ENCODE data around the gene CYP4F8.

CYP4F8 gene

DNA sequence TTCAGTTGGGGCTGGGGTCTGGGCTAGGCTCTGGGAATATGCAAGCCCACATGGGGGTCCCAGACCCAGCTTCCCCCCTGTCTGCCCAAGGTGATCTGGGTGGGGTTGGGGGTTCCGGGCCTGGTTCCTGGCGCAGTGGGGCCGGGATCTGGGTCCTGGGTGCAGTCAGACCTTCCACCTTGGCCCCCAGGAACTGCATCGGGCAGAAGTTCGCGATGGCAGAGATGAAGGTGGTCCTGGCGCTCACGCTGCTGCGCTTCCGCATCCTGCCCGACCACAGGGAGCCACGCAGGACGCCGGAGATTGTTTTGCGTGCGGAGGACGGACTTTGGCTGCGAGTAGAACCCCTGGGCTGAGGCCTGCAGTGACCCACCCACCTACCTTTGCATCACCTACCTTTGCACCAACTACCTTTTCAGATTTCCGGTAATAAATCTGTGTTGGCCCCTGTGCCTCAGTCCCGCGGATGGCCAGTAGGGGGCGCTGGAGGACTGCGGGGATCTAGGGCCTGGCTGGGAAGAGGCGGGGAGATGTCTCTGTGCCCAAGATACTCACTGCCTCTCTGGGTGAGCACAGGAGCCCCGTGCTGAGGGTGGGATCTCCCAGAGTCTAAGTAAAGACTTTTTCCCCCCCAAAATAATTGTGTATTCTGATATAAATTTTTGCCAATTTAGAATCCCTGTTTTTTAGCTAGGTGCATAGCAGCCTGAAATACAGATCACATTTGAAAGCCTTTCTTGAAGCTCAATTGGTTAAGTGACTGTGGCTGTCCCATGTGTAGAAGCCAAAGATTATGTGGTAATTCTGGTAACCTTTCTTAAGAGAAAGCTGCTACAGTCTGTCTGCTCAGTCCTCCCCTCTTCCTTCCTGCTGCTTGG lies 14.2 kb downstream of the CYP4F8 start:
- Mint-ChIP-seq H3K9me3 (no peaks in the 10 kb centered on the region), H3K4me3 (no peak overlapping the region), H3K4me1 (no peaks in the 10 kb centered on the region), H3K36me3 (no peaks in the 10 kb centered on the region), H3K27me3 (peaks cover 12% of the 10 kb centered on the region), H3K27ac (no peak overlapping the region)
- peak; percentile 91 for DNase-seq
- CTCF ChIA-PET: interaction anchor here (0.6 to 1.2 kb wide), 9 partner anchors 21 to 466 kb away, joined by 3 to 4 read pairs (median 3); no protein-coding TSS in a partner anchor

DNA sequence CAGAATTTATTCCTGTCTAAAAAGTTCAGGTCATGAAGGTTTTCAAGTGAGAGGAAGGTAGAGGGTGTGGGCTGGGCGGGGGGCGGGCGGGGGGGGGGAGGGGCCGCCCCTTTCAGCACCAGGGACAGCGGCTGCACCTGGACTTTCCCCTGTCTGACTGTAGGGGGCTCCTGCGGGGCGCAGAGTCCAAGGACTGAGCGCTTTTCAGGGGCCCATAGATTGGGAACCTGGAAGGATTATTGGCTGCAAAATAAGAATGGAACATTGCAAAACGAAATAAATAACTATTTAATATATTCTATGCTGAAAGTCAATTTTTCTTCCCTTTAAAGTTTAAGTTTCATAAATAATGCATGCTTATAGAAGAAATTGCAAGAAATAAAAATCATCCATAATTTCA lies 16.8 kb downstream of the CYP4F8 start:
- CTCF ChIA-PET: interaction anchor here (1.1 to 1.2 kb wide), 2 partner anchors 8 to 238 kb away, joined by 3 to 5 read pairs; no protein-coding TSS in a partner anchor
- Mint-ChIP-seq H3K4me3 (no peak overlapping the region), H3K27me3 (peaks cover 22% of the 10 kb centered on the region), H3K9me3 (no peaks in the 10 kb centered on the region), H3K27ac (no peak overlapping the region), H3K4me1 (no peaks in the 10 kb centered on the region), H3K36me3 (no peaks in the 10 kb centered on the region)
- peak; percentile 62 for DNase-seq

DNA sequence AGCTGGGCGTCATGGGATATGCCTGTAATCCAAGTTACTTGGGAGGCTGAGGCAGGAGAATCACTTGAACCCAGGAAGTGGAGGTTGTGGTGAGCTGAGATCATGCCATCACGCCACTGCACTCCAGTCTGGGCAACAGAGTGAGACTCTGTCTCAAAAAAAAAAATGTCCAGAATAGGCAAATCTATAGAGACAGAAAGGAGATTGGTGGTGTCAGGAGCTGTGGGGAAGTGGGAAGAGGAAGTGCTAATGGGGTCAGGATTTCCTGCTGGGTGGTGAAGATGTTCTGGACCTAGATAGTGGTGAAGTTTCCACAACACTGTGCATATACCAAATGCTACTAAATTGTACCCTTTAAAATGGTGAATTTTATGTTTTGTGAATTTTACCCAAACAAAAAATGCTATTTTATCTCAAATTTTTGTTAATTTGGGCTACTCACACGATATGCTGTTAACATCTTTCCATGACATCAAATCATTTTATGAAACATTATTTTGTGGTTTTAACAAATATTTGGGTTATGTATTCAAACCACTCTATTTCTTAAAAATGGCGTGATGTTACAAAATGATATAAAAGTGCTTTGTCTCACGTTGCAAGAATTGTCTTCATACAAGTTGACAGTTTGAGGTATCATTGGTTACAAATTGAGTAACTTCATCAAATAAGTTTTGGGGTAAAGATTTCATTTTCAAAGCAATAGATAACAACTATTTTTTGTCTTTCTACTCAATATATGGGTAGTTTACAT lies 18.2 kb downstream of the CYP4F8 start:
- Mint-ChIP-seq H3K27ac (no peak overlapping the region), H3K36me3 (no peaks in the 10 kb centered on the region), H3K27me3 (peaks cover 20% of the 10 kb centered on the region), H3K9me3 (no peaks in the 10 kb centered on the region), H3K4me1 (no peaks in the 10 kb centered on the region), H3K4me3 (no peak overlapping the region)
- DNase-seq: no peak
- CTCF ChIA-PET: interaction anchor here (0.9 to 2.0 kb wide), 3 partner anchors 10 to 237 kb away, joined by 3 to 7 read pairs (median 3); no protein-coding TSS in a partner anchor

DNA sequence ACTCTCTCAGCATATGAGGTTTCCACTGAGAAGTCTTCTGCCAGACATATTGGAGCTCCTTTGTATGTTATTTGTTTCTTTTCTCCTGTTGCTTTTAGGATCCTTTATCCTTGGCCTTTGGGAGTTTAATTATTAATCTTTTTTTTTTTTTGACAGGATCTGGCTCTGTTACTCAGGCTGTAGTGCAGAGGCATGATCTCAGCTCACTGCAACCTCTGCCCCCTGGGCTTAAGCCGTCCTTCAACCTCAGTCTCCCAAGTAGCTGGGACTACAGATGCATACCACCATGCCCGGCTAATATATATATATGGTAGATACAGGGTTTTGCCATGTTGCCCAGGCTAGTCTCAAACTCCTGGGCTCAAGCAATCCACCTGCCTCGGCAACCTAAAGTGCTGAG lies 19.1 kb downstream of the CYP4F8 start:
- Mint-ChIP-seq H3K4me3 (no peak overlapping the region), H3K4me1 (no peaks in the 10 kb centered on the region), H3K36me3 (no peaks in the 10 kb centered on the region), H3K27ac (no peak overlapping the region), H3K9me3 (no peaks in the 10 kb centered on the region), H3K27me3 (peaks cover 13% of the 10 kb centered on the region)
- DNase-seq: no peak
- CTCF ChIA-PET: interaction anchor here (2.0 kb wide), 1 partner anchor 236 kb away, joined by 7 read pairs; no protein-coding TSS in a partner anchor

DNA sequence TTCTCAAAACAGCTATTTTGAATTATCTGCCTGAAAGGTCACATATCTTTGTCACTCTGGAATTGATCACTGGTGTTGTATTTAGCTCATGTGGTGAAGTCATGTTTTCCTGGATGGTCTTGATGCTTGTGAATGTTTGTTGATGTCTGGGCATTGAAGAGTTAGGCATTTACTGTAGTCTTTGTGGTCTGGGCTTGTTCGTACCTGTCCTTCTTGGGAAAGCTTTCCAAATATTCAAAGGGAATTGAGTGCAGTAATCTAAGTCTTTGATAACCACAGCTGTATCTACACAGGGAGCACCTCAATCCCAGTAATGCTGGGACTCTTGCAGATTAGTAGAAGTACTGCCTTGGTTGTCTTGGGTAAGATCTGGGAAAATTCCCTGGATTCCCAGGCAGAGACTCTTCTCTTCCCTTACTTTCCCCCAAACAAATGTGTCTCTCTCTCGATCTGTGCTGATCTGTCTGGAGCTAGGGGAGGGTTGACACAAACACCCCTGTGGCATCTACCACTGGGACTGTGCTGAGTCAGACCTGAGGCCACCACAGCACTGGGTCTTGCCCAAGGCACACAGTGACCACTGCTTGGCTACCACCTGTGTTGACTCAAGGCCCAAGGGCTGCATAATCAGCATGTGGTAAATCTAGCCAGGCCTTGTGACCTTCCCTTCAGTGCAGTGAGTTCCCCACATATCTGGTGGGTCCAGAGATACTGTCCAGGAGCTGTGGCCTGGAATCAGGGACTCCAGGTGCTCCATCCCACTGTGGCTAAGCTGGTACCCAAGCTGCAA lies 20.2 kb downstream of the CYP4F8 start:
- Mint-ChIP-seq H3K36me3 (no peaks in the 10 kb centered on the region), H3K27me3 (peaks cover 13% of the 10 kb centered on the region), H3K9me3 (no peaks in the 10 kb centered on the region), H3K4me3 (no peak overlapping the region), H3K4me1 (no peaks in the 10 kb centered on the region), H3K27ac (no peak overlapping the region)
- DNase-seq: no peak
- CTCF ChIA-PET: interaction anchor here (1.7 to 2.0 kb wide), 2 partner anchors 9 to 235 kb away, joined by 4 to 7 read pairs; no protein-coding TSS in a partner anchor

DNA sequence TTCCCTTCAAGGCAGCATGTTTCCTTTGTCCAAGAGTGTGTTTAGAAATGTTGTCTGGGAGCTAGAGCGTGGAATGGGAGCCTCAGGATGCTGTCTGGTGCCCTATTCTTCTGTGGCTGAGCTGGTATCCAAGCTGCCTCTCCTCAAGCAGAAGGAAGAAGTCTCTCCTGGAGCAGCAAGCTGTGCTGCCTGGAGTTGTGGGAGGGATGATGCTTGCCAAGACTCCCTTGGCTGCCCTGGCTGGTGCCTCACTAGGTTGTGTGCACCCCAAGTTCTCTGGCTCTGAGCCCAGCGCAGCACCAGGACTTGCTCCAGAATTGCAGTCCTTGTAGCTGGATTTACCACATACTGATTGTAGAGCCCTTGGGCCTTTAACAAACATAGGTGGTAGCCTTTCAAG lies 21.0 kb downstream of the CYP4F8 start:
- no peak overlapping the region for H3K4me3 Mint-ChIP-seq
- no peaks in the 10 kb centered on the region for H3K9me3 Mint-ChIP-seq
- H3K27ac Mint-ChIP-seq: no peak overlapping the region
- H3K36me3 Mint-ChIP-seq: no peaks in the 10 kb centered on the region
- H3K4me1 Mint-ChIP-seq: no peaks in the 10 kb centered on the region
- CTCF ChIA-PET: interaction anchor here (0.5 to 1.7 kb wide), 2 partner anchors 10 to 851 kb away, joined by 3 to 4 read pairs; no protein-coding TSS in a partner anchor
- H3K27me3 Mint-ChIP-seq: peaks cover 14% of the 10 kb centered on the region
- DNase-seq: no peak

DNA sequence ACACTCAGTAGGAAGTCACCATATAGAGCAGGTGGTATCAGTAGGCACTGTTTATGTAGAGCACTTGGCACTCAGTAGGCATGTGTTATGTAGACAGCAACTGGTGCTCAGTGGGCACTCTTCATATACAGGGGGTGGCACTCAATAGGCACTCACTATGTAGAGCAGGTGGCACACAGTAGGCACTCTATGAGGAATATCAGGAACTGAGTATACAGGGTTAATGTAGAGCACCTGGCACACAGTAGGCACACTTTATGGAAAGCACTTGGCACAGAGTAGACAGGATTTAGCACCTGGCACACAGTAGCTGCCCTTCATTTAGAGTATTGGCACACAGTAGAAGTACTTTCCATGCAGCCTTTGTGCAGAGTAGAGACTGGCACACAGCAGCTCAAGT lies 24.6 kb downstream of the CYP4F8 start:
- CTCF ChIA-PET: no interaction called here

DNA sequence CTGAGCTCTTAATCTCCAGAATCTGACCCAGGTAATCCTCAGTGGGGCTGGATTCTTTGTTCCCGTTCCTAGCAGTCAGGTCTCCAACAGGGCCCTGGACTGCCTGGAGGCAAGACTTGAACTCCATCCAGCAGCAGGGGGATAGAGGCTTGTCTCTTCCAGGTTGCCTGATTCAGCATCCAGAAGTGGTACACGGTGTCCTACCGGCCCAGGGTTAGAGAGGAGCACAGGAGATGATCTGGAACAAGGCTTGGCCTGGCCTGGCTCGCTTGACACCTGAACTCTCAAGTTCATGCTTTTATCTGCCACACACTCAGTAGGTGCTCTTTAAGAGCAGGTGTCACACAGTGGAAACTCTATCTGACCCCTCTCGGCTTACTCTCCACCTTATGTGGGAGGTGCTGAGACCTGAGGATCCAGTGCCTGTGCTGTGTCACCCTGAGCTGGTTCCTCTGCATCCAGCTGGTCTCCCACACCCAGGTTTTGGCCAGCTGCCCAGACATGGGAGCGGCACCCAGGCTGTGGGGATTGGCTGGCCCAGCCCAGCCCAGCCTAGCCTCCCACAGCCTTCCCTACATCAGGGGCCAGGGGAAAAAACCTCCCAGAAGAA lies 25.4 kb downstream of the CYP4F8 start, which contains the start of gene CYP4F3:
TSS of gene CYP4F3 (plus strand) at position 604 of the 610 bp plus-strand sequence. CDS start 519 bp downstream, outside the sequence.
- Mint-ChIP-seq H3K4me1 (no peaks in the 10 kb centered on the region), H3K27me3 (peaks cover 12% of the 10 kb centered on the region), H3K9me3 (no peaks in the 10 kb centered on the region), H3K36me3 (no peaks in the 10 kb centered on the region), H3K27ac (no peak within 1 kb of the TSS), H3K4me3 (no peak within 1 kb of the TSS)
- CTCF ChIA-PET: no interaction called here
- DNase-seq: no peak

More for the DNA sequence above, 24.6 kb downstream of the CYP4F8 start:
- H3K36me3 Mint-ChIP-seq: no peaks in the 10 kb centered on the region
- DNase-seq: no peak
- no peak overlapping the region for H3K27ac Mint-ChIP-seq
- no peaks in the 10 kb centered on the region for H3K4me1 Mint-ChIP-seq
- peaks cover 14% of the 10 kb centered on the region for H3K27me3 Mint-ChIP-seq
- H3K4me3 Mint-ChIP-seq: no peak overlapping the region
- no peaks in the 10 kb centered on the region for H3K9me3 Mint-ChIP-seq

DNA sequence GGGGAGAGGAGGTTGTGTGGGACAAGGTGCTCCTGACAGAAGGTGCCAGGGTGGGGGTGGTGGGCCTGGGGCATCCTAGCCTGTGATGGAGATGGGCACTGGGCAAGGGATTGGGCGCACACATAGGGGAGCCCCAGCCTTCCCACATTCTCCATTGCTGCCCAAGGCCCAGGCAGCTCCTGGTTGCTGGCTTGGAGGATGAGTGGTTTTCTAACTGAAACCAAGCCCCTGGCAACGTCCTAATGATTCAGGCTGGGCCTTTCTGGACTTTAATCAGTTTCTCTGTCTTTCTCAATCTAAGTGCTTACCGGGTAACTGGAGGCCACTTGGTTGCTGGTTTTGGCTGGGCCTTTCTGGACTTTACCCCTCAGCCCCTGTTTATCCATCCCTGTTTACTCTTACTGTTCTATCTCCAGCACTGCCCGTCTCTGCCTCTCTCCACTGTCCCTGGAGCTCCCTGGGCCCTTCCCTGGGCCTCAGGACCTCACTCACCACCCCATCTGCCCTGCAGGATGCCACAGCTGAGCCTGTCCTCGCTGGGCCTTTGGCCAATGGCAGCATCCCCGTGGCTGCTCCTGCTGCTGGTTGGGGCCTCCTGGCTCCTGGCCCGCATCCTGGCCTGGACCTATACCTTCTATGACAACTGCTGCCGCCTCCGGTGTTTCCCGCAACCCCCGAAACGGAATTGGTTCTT lies 26.0 kb downstream of the CYP4F8 start:
- no peaks in the 10 kb centered on the region for H3K4me1 Mint-ChIP-seq
- H3K9me3 Mint-ChIP-seq: no peaks in the 10 kb centered on the region
- CTCF ChIA-PET: interaction anchor here (0.6 kb wide), 1 partner anchor 772 kb away, joined by 3 read pairs; no protein-coding TSS in a partner anchor
- no peaks in the 10 kb centered on the region for H3K36me3 Mint-ChIP-seq
- H3K4me3 Mint-ChIP-seq: no peak overlapping the region
- peaks cover 5% of the 10 kb centered on the region for H3K27me3 Mint-ChIP-seq
- no peak overlapping the region for H3K27ac Mint-ChIP-seq
- no peak for DNase-seq

DNA sequence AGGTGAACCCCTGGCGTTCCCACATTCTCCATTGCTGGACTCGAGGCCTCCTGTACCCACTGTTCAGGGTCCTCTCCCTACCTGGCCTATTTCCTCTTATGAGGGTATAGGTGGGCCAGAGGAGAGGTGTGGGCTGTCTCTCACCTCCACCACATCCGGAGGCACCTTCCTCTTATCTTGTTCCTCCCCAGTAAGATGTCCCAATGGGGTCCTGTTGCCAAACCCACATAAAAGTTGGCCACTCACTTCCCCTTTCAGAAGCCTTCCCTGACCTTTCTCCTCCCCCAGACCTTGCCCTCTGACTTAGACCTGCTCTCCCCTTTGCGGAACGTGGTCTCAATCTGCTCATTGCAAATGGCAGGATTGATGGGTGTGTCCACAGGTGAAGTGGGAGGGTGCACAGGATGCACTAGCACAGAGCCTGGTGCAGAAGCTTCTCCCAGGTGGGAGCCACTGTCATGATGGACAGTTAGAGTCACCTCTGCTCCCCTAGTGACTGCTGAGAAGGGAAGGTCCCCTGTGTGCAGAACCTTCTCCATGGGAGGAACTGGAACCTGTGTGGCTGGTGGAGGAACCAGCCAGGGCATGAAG lies 27.0 kb downstream of the CYP4F8 start:
- Mint-ChIP-seq H3K36me3 (no peaks in the 10 kb centered on the region), H3K9me3 (no peaks in the 10 kb centered on the region)
- CTCF ChIA-PET: no interaction called here

DNA sequence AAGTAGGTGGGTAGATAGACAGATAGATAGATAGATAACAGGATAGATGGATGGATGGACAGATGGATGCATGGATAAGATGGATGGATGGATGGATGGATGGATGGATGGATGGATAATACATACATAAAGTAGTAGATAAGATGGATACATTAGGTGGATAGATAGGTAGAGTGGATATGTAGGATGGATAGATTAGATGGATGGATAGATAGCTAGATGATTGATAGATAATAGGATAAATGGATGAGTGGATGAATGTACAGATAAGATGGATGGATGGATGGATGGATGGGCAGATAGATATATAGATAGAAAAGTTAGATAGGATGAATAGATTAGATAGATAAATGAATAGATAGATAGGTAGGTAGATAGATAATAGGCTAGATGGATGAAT lies 27.8 kb downstream of the CYP4F8 start:
- Mint-ChIP-seq H3K27me3 (peaks cover 4% of the 10 kb centered on the region), H3K36me3 (no peaks in the 10 kb centered on the region)

More for the DNA sequence above, 27.0 kb downstream of the CYP4F8 start:
- H3K4me1 Mint-ChIP-seq: no peaks in the 10 kb centered on the region
- H3K27ac Mint-ChIP-seq: no peak overlapping the region
- H3K27me3 Mint-ChIP-seq: peaks cover 4% of the 10 kb centered on the region
- H3K4me3 Mint-ChIP-seq: no peak overlapping the region
- no peak for DNase-seq

DNA sequence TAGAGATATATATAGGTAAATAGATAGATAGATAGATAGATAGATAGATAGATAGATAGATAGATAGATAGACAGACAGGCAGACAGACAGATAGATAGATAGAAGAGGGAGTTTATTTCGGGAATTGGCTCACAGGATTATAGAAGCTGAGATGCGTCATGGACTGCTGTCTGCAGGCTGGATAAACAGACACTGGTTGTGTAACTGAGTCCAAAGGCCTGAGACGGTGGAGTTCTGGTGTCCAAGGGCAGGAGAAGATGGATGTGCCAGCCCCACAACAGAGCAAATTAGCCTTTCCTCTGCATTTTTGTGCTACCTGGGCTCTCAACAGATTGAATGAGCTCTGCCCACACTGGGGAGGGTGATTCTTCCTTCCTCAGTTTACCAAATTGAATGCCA lies 28.4 kb downstream of the CYP4F8 start:
- H3K36me3 Mint-ChIP-seq: no peaks in the 10 kb centered on the region
- no peaks in the 10 kb centered on the region for H3K4me1 Mint-ChIP-seq
- DNase-seq: no peak
- no peaks in the 10 kb centered on the region for H3K9me3 Mint-ChIP-seq
- peaks cover 4% of the 10 kb centered on the region for H3K27me3 Mint-ChIP-seq
- H3K4me3 Mint-ChIP-seq: no peak overlapping the region
- no peak overlapping the region for H3K27ac Mint-ChIP-seq
- CTCF ChIA-PET: no interaction called here

More for the DNA sequence above, 27.8 kb downstream of the CYP4F8 start:
- no peaks in the 10 kb centered on the region for H3K4me1 Mint-ChIP-seq
- no peak overlapping the region for H3K4me3 Mint-ChIP-seq
- no peak for DNase-seq
- no peaks in the 10 kb centered on the region for H3K9me3 Mint-ChIP-seq
- no peak overlapping the region for H3K27ac Mint-ChIP-seq
- CTCF ChIA-PET: no interaction called here

Measured in activated naive CD4-positive, alpha-beta T cell treated with anti-CD3 and anti-CD28 coated beads, Interleukin-2, amount 10 ng/mL, durations not matched to agents 7 days and 5 days (primary cell).